NT2/D1 (cell line): ENCODE data around the gene CDKN2A.

Experiments
- SUZ12 ChIP-seq: IDR thresholded peaks from 2 replicates; pipeline ENCODE4 v1.6.1; 2011; ENCODE audit not compliant: insufficient read length, insufficient read depth; ENCODE audit errors: extremely low read depth
- YY1 ChIP-seq: IDR thresholded peaks from 2 replicates; pipeline ENCODE4 v1.6.1; 2011; ENCODE audit not compliant: insufficient read length, insufficient read depth
- ZNF274 ChIP-seq: IDR thresholded peaks from 2 replicates; pipeline ENCODE4 v1.6.1; 2011; ENCODE audit warnings: mild to moderate bottlenecking, low read depth, low read length

- TF ChIP-seq ZNF274 (no peak), YY1 (no peak), SUZ12 (no peak)
Measured at GRCh38 chr9:21943464-21943863, 50.7 kb downstream of the CDKN2A start.
